H9 (cell line): ENCODE measurements around the gene FCER1G. TPM values are rescaled to one million over a fixed set of nuclear protein-coding genes. Genes with fewer than 3 reads are reported as not detected.

Experiments
- DNase-seq: peaks from one replicate; pipeline ENCODE4 v3.0.0-alpha.2; 2017
- H2AFZ ChIP-seq: one replicate; pipeline ENCODE4 v1.6.1; 2013; ENCODE audit warnings: mild to moderate bottlenecking, low read length, control low read depth, moderate library complexity
- H2AK5ac ChIP-seq: 2 replicates; pipeline ENCODE4 v1.6.1; 2013; ENCODE audit warnings: low read length, control low read depth, mixed read lengths; ENCODE audit not compliant: insufficient read length
- H2BK120ac ChIP-seq: one replicate; pipeline ENCODE4 v1.6.1; 2013; ENCODE audit warnings: low read depth, mild to moderate bottlenecking, low read length, control low read depth, inconsistent platforms; ENCODE audit not compliant: poor library complexity, severe bottlenecking
- H2BK12ac ChIP-seq: 2 replicates; pipeline ENCODE4 v1.6.1; 2013; ENCODE audit warnings: low read length, control low read depth, mixed read lengths, low read depth; ENCODE audit not compliant: insufficient read length
- H2BK15ac ChIP-seq: 2 replicates; pipeline ENCODE4 v1.6.1; 2013; ENCODE audit warnings: low read depth, low read length, control low read depth
- H2BK20ac ChIP-seq: one replicate; pipeline ENCODE4 v1.6.1; 2013; ENCODE audit warnings: low read depth, mild to moderate bottlenecking, low read length, control low read depth, inconsistent platforms; ENCODE audit not compliant: poor library complexity, severe bottlenecking
- H2BK5ac ChIP-seq: 2 replicates; pipeline ENCODE4 v1.6.1; 2013; ENCODE audit warnings: low read length, control low read depth, mixed read lengths; ENCODE audit not compliant: insufficient read length
- H3K14ac ChIP-seq: 2 replicates; pipeline ENCODE4 v1.6.1; 2013; ENCODE audit warnings: low read length, control low read depth; ENCODE audit not compliant: insufficient read depth
- H3K18ac ChIP-seq: 2 replicates; pipeline ENCODE4 v1.6.1; 2013; ENCODE audit warnings: low read depth, mild to moderate bottlenecking, mixed read lengths, low read length, control low read depth; ENCODE audit not compliant: insufficient read length
- H3K23ac ChIP-seq: 2 replicates; pipeline ENCODE4 v1.6.1; 2013; ENCODE audit warnings: low read length, control low read depth, mixed read lengths, low read depth; ENCODE audit not compliant: insufficient read length
- H3K23me2 ChIP-seq: 2 replicates; pipeline ENCODE4 v1.6.1; 2013; ENCODE audit warnings: low read depth, mild to moderate bottlenecking, mixed read lengths, low read length, control low read depth; ENCODE audit not compliant: insufficient read length, poor library complexity, severe bottlenecking
- H3K27ac ChIP-seq: 2 replicates; pipeline ENCODE4 v1.5.1; 2013; ENCODE audit warnings: low read length, control low read depth, mixed read lengths, low read depth; ENCODE audit not compliant: insufficient read length
- H3K27me3 ChIP-seq: 2 replicates; pipeline ENCODE4 v1.6.1; 2013; ENCODE audit warnings: low read length, control low read depth, inconsistent platforms; ENCODE audit not compliant: insufficient read depth
- H3K4ac ChIP-seq: 2 replicates; pipeline ENCODE4 v1.6.1; 2013; ENCODE audit warnings: low read depth, mild to moderate bottlenecking, control low read depth, inconsistent platforms, low read length, moderate library complexity
- H3K4me1 ChIP-seq: 2 replicates; pipeline ENCODE4 v1.6.1; 2013; ENCODE audit warnings: low read length, control low read depth, inconsistent platforms; ENCODE audit not compliant: insufficient read depth
- H3K4me2 ChIP-seq: 2 replicates; pipeline ENCODE4 v1.6.1; 2013; ENCODE audit warnings: low read length, control low read depth, mixed read lengths; ENCODE audit not compliant: insufficient read length, insufficient read depth
- H3K56ac ChIP-seq: 2 replicates; pipeline ENCODE4 v1.6.1; 2013; ENCODE audit warnings: low read depth, mild to moderate bottlenecking, mixed read lengths, low read length, control low read depth; ENCODE audit not compliant: insufficient read length
- H3K79me1 ChIP-seq: 2 replicates; pipeline ENCODE4 v1.6.1; 2013; ENCODE audit warnings: low read depth, mild to moderate bottlenecking, moderate library complexity, low read length, control low read depth, inconsistent platforms; ENCODE audit not compliant: insufficient read depth, poor library complexity, severe bottlenecking
- H3K79me2 ChIP-seq: 2 replicates; pipeline ENCODE4 v1.6.1; 2013; ENCODE audit warnings: low read length, control low read depth, inconsistent platforms; ENCODE audit not compliant: insufficient read depth
- H3K9ac ChIP-seq: 2 replicates; pipeline ENCODE4 v1.6.1; 2013; ENCODE audit warnings: low read length, control low read depth, mixed read lengths; ENCODE audit not compliant: insufficient read length; ENCODE audit errors: extremely low read depth
- H3K9me3 ChIP-seq: one replicate; pipeline ENCODE4 v1.6.1; 2013; ENCODE audit warnings: low read depth, low read length, inconsistent platforms; ENCODE audit not compliant: control insufficient read depth
- H3T11ph ChIP-seq: one replicate; pipeline ENCODE4 v1.6.1; 2013; ENCODE audit warnings: mild to moderate bottlenecking, low read length, control low read depth, inconsistent platforms
- H4K20me1 ChIP-seq: one replicate; pipeline ENCODE4 v1.6.1; 2013; ENCODE audit not compliant: control insufficient read depth, insufficient read length, insufficient read depth
- H4K5ac ChIP-seq: 2 replicates; pipeline ENCODE4 v1.6.1; 2013; ENCODE audit warnings: low read depth, mild to moderate bottlenecking, mixed read lengths, low read length, control low read depth; ENCODE audit not compliant: insufficient read length
- H4K8ac ChIP-seq: replicated peaks from 2 replicates; pipeline ENCODE4 v1.6.1; 2013; ENCODE audit warnings: low read length, control low read depth, mixed read lengths, low read depth; ENCODE audit not compliant: insufficient read length
- H4K91ac ChIP-seq: 2 replicates; pipeline ENCODE4 v1.6.1; 2013; ENCODE audit warnings: low read depth, mild to moderate bottlenecking, moderate library complexity, mixed read lengths, low read length, control low read depth; ENCODE audit not compliant: insufficient read length
- H3K27ac Mint-ChIP-seq, 3 experiments: 2 replicates in 2 of 3; 3 replicates in 1 of 3; pipeline ENCODE4 v1.8.0; 2020 to 2021; ENCODE audit warnings: mixed read lengths in 3 of 3, mild to moderate bottlenecking in 1 of 3, moderate library complexity in 1 of 3
- H3K27me3 Mint-ChIP-seq: 2 replicates; pipeline ENCODE4 v1.8.0; 2021; ENCODE audit warnings: low read depth, mild to moderate bottlenecking, moderate library complexity, mixed read lengths
- H3K36me3 Mint-ChIP-seq, 3 experiments: 2 replicates in 2 of 3; 3 replicates in 1 of 3; pipeline ENCODE4 v1.8.0; 2020 to 2021; ENCODE audit warnings: low read depth in 3 of 3, mixed read lengths in 3 of 3; ENCODE audit not compliant: insufficient read depth in 1 of 3
- H3K4me1 Mint-ChIP-seq, 2 experiments: 2 replicates each; pipeline ENCODE4 v1.8.0; 2020; ENCODE audit warnings: mixed read lengths in 2 of 2
- H3K4me3 Mint-ChIP-seq, 2 experiments: 2 replicates in 1 of 2; 3 replicates in 1 of 2; pipeline ENCODE4 v1.8.0; 2020 to 2021; ENCODE audit warnings: mild to moderate bottlenecking in 2 of 2, mixed read lengths in 2 of 2, moderate library complexity in 1 of 2
- H3K9me3 Mint-ChIP-seq, 2 experiments: 2 replicates in 1 of 2; 3 replicates in 1 of 2; pipeline ENCODE4 v1.8.0; 2020; ENCODE audit warnings: mild to moderate bottlenecking in 2 of 2, mixed read lengths in 2 of 2, moderate library complexity in 1 of 2
- CTCF ChIP-seq: fragments of 200-600 bp; sonication (generic); conservative IDR thresholded peaks from 3 replicates; pipeline ENCODE4 v1.8.0; 2021; ENCODE audit warnings: antibody characterized with exemption, mild to moderate bottlenecking
- WGBS: extraction: QIAGEN DNeasy Blood & Tissue Kit; methylation state at CpG from one replicate; pipeline ENCODE4 v1.1.7; 2013; ENCODE audit warnings: missing lambda C conversion rate, low lambda C conversion rate, mixed read lengths; ENCODE audit not compliant: insufficient read length; ENCODE audit errors: extremely low coverage; 5-methylcytosine and 5-hydroxymethylcytosine counted together
- total RNA-seq: library from RNA; stranded (reverse); gene quantifications from 2 replicates; pipeline ENCODE4 v1.2.1, GENCODE V29; 2021

Gene FCER1G
- total RNA-seq, 1 experiment from 2014 or later: 0.90 TPM

GRCh38 chr1:161225178-161225533 lies 10.1 kb downstream of the FCER1G start:
- Histone ChIP-seq H3K9me3 (no peaks in the 10 kb centered on the region), H4K8ac (no peak overlapping the region), H2AK5ac (no peak overlapping the region), H2BK12ac (no peak overlapping the region), H3K4me1 (peaks cover 8% of the 10 kb centered on the region; the same call in 1 of the 2 replicates), H4K5ac (no peak overlapping the region), H2BK120ac (no peak overlapping the region), H3K23me2 (no peaks in the 10 kb centered on the region), H3K23ac (no peak overlapping the region), H3K27me3 (no peaks in the 10 kb centered on the region), H4K20me1 (no peaks in the 10 kb centered on the region), H2BK15ac (no peak overlapping the region), H3K4ac (no peak overlapping the region), H3T11ph (no peak overlapping the region), H3K18ac (no peak overlapping the region), H3K14ac (no peak overlapping the region), H3K79me1 (no peaks in the 10 kb centered on the region), H2BK20ac (no peak overlapping the region), H2AFZ (peak overlapping the region; percentile 22), H3K27ac (no peak overlapping the region), H4K91ac (no peak overlapping the region), H3K4me2 (peak overlapping the region; percentile 8), H2BK5ac (no peak overlapping the region), H3K9ac (no peak overlapping the region), H3K56ac (no peak overlapping the region), H3K79me2 (no peaks in the 10 kb centered on the region)
- Mint-ChIP-seq H3K4me1 (peaks cover 23 to 39% of the 10 kb centered on the region in 2 experiments), H3K4me3 (peak overlapping the region; percentile 18 to 100; a peak in 4 of 5 replicates), H3K27ac (peak overlapping the region; percentile 45 to 65 (median 62); a peak in 2 of 7 replicates), H3K9me3 (no peaks in the 10 kb centered on the region), H3K36me3 (peaks cover 15 to 20% (median 16%) of the 10 kb centered on the region in 3 experiments; a peak in 6 of 7 replicates), H3K27me3 (no peaks in the 10 kb centered on the region)
- WGBS: no CpG with 5 or more reads among the region's 7 CpGs
- no peak for TF ChIP-seq CTCF
- no peak for DNase-seq
